SH-SY5Y (cell line): ENCODE results near the gene CPLX4.

Source experiments
- GATA2 ChIP-seq: IDR thresholded peaks from 2 replicates; pipeline ENCODE4 v1.6.1; 2011; ENCODE audit warnings: mild to moderate bottlenecking, low read depth, low read length
- GATA3 ChIP-seq: IDR thresholded peaks from 2 replicates; pipeline ENCODE4 v1.6.1; 2011; ENCODE audit warnings: low read depth, mild to moderate bottlenecking, low read length, moderate library complexity

DNA sequence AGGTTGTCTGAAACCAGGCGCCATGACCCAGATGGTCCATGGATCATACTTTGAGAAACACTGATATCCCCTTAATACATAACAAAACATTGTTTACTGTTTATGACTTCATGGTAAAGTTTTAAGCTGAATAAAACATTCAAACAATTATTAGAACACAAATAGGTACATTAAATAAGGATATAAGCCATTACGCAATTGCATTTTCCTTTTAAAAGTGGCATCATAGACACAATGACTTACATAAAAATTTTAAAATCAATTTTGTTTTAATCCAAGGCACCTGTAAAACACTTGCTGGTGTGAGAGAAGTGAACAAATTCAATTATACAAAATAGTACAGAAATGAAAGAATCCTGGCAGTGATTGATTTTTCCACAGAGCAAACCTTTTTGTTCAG lies 10.2 kb upstream of the CPLX4 start:
- TF ChIP-seq GATA3 (no peak), GATA2 (no peak)
